Stimulated activated CD4-positive, alpha-beta T cell treated with anti-CD3 and anti-CD28 coated beads, Interleukin-12 subunit alpha, Interleukin-12 subunit beta, amount 100 ng/mL, for 24 hours (primary cell): ENCODE measurements around the gene TAF10.

Source experiments
- DNase-seq, 2 experiments: peaks; one replicate each; pipeline ENCODE4 v3.0.0-alpha.2; 2020; ENCODE audit warnings: low read depth in 2 of 2

Gene TAF10

GRCh38 chr11:6583584-6583983, 28.4 kb downstream of the TAF10 start:
- no peak for DNase-seq

DNA sequence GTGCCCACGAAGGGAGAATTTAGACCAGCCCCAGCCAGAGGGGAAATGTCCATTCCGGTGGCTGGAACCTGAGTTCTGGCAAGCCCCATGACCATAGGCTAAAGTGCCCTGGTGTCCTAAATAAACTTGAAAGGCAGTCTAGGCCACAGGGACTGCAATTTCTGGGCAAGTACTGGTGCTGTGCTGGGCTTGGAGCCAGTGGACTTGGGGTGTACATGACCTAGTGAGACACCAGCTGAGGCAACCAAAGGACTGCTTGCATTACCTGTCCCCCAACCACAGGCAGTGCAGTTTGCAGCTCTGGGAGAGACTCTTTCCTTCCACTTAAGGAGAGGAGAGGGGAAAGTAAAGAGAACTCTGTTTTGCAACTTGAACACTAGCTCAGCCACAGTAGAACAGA, 32.3 kb downstream of the TAF10 start:
- DNase-seq: no peak

DNA sequence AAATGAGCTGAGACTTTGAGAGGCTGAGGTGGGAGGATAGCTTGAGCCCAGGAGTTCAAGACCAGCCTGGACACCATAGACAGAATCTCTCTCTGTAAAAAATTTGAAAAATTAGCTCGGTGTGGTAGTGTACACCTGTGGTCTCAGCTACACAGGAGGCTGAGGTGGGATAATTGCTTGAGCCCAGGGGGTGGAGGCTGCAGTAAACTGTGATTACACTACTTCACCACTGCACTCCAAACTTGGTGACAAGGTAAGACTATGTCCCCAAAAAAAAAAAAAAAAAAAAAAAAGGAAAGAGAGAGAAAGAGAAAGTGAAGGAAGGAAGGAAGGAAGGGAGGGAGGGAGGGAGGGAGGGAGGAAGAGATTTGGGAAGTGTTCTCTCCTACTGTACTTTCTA, 33.9 kb downstream of the TAF10 start:
- DNase-seq: no peak

DNA sequence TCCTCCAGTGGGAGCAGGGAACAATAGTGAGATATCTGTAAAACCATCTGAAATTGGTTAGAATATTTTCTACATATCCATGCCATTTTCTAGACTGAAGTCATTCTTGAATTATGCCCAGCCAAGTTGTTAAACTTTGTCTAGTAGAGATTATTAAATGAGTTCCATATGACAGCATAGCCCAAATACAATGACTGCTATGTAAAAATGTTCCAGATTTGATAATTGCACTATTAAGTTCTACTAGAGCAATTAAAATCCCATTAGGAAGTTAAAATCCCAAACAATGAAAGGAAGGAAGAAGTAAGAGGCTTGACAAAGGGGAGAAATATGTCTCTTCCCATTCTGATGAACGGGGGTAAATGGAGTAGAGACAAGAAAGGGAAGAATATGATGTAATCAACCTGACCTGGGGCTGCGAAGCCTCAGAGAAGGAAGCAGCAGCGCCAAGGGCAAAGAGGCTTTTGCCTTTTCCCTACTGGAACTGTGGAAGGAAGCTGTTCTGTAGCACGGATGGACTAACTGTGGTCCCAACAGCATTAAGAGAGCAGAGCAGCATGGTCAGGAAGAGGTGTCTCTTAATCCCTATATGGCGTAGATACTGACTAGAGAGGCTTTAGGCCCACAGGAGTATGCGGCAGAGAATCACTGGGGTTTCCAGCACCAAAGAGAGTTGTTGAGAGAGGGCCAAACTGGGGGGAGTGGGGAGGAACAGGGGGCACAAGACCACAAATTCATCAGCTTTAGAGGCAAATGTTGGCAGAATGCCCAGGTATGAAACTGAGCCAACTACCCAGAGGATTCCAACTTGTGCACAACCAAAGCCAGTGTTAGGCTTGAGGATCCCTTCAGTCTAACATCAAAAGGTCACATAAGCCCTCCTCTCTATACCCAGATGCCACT, 35.3 kb downstream of the TAF10 start:
- no peak for DNase-seq

DNA sequence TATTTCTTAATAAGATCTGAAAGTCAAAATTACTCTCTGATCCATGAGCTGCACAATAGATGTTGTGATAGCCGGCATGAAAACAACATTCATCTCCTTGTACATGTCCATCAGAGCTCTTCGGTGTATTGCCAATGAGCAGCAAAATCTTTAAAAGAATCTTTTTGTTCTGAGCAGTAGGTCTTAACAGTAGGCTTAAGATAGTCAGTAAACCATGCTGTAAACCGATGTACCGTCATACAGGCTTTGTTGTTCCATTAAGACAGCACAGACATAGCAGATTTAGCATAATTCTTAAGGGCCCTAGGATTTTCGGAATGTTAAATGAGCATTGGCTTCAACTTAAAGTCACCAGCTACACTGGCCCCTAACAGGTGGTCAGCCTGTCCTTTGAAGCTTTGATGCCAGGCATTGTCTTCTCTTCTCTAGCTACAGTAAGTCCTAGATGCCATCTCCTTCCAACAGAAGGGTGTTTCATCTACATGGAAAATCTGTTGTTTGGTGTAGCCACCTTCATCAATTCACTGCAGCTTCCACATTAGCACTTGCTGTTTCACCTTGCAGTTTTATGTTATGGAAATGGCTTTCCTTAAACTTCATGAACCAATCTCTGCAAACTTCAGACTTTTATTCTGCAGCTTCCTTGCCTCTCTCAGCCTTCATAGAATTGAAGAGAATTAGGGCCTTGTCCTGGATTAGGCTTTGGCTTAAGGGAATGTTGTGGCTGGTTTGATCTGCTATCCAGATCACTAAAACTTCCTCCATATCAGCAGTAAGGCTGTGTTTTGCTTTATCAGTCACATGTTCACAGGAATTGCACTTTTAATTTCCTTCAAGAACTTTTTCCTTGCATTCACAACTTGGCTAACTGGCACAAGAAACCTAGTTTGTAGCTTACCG, 37.0 kb downstream of the TAF10 start:
- DNase-seq: no peak

GRCh38 chr11:6572215-6572614, 39.8 kb downstream of the TAF10 start:
- DNase-seq: no peak

DNA sequence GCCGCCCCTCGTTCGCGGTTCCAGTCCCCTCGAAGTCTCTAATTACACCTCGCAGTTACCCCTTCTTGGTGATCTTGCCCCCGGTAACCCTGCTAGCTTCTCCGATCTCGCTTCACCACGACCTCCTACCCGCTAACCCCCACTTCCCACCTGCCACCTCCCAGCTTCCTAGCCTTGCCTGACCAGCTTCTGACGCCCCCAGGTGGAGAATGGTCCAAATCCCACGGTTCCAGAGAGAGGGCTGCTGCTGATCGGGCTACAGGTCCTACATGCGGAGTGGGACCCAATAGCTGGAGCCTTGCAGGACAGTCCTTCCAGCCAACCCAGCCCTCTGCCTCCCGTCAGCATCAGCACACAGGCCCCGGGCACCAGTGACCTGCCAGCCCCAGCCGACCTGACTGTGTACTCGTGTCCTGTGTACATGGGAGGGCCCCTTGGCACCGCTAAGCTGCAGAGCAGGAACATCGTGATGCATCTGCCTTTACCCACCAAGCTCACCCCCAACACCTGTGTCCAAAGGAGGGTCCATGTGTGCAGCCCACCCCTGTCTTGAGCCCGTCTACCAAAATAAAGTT, 40.5 kb downstream of the TAF10 start:
- no peak for DNase-seq

- DNase-seq: no peak
Observed at GRCh38 chr11:6570691-6571427, 41.2 kb downstream of the TAF10 start.

DNA sequence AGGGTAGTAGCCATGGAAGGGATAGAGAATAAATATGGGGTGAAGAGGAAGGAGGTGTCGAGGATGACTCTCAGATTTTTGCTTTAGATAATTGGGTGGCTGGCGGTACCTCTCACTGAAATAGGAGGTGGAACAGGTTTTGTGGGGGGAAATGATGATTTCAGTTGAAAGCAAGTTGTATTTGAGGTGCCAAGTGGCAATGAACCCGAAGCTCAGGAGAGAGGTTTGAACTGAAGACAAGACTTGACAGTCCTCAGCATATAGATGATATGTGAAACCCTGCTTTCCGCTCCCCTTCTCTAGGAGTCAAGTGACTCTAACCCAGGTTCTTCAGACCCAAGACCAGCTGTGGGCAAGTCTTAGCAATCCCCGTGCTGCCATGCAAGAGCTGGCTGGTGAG, 42.3 kb downstream of the TAF10 start:
- no peak for DNase-seq

DNA sequence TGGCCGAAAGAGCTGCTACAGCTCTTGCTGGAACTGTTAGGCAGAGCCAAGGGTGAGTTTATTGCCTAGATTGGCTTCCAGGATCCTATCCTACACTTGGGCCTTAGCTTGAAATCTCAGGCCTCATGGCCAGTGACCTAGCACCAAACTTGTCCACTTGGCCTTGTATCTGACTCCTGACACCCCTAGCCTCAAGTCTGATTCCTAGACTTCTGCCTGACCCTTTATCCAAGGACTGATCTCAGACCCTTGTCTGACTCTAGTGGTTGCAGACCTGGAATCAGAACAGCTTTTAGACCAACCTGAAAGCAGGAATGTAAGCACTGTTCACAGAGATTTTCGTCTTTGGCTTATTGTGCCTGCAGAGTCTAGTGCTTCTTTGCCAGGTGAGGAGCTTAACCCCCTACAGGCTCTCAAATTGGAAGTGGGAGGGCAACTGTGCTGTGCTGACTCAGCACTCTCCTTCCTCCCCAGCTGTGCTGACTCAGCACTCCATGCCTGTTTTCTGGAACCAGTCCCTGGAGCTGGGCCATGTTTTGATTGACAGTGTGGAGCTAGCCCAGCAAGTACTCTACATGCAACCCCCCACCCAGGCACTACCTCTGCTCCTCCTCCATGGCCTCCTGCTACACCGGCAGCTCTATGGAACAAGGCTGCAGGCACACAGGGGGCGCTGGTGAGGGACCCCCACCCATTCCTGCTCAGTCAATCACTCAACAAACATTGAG, 43.7 kb downstream of the TAF10 start:
- DNase-seq: no peak

DNA sequence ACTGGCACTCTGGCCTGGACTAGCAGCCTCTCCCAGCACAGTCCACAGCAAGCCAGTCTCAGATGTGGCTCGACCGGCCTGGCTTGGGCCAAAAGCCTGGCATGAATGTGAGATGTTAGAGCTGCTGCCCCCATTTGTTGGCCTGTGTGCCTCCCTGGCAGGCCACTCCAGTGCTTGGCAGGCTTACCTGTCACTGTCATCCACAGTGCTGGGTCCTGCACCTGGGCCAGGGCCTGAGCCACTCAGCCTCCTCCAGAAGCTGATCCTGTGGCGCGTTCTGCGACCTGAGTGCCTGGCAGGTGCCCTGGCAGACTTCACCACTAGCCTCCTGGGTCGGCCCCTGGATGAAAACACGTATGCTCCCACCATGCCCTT, 44.7 kb downstream of the TAF10 start:
- DNase-seq: no peak

DNA sequence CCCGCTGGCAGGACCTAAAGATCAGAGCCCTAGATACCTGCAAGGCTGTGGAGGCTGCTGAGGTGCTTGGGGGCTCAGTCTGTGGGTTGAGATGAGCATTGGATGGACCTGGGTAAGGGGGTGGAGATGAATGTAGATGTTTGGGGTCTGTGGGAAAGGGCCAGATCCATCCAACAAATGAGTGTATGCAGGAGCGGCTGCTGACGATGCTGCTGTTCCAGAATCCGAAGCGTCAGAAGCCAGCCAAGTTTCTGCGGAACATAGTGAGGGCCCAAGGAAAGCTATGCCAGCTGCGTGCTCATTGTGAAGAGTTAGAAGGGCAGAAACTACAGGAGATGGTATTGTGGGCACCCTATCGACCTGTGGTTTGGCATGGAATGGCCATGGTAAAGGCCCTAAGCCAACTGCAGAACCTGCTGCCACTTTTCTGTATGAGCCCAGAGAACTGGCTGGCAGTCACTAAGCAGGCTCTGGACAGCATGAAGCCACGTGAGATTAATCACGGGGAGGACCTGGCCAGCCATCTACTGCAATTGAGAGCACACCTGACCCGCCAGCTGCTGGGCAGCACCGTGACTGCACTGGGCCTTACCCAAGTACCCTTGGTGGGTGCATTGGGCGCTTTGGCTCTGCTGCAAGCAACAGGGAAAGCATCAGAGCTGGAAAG, 45.2 kb downstream of the TAF10 start:
- no peak for DNase-seq

DNA sequence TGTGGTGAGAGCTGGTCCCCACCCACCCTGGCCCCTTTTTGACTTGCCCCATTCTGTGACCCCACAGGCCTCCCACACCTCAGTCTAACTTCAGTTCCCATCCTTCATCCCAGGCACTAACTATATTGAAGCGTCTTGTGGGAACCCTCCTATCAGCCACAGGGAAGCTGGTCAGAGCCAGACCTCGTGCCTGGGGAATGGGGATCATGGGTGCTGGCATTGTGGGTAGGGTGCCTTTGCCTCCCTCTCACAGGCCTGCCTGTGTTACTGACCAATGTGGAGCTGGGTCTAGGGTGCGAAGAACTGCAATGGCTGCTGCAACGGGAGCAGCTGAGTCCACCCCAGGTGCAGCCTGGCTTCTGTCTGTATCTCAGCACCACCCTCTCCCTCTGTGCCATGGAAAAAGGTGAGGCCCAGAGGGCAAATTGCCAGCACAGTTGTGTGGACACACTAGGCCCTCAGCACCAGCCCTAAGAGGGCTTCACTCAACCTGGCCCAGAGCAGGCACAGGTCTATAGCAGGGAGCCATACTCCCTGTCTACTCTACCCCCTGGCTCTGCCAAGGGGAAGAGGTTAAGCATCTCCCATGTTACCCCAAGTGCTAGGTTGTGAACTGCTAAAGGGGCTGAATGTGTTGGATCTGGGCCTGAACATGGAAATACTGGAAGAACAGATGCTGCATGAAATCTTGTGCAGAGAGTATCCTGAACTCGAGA, 45.9 kb downstream of the TAF10 start:
- DNase-seq: no peak

DNA sequence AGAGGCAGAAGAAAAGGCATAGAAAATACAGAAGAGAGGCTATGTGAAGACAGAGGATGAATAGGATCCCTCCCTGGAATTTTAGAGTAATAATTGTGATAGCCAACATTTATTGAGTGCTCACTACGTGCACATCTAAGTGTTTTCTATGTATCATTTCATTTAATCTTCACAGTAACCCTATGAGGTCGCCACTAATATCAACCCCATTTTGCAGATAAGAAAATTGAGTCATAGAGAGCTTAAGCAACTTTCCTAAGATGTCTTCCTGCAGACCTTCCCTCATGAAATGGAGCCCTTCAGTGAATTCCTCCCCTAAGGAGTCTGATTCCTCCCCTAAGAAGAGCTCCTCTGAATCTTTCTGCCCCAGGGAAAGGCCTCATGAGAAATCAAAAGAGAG, 46.7 kb downstream of the TAF10 start:
- no peak for DNase-seq

DNA sequence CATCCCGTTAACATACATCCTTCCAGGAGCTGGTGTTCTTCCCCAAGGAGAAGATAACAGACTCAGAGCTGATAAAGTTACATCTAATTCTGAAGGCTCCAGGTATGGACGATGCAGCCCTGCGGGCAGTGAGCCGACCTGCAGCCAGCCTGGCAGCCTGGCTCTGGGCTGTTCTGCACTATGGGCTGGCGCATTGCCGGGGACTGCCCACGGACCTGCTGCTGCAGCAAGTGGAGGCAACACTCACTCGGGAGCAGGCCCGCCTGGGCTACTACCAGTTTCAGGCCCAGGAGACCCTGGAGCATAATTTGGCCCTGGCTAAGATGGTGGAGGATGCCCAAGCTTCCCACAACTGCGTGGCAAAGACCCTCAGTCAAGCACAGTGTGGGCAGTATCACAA, 48.3 kb downstream of the TAF10 start:
- DNase-seq: no peak

DNA sequence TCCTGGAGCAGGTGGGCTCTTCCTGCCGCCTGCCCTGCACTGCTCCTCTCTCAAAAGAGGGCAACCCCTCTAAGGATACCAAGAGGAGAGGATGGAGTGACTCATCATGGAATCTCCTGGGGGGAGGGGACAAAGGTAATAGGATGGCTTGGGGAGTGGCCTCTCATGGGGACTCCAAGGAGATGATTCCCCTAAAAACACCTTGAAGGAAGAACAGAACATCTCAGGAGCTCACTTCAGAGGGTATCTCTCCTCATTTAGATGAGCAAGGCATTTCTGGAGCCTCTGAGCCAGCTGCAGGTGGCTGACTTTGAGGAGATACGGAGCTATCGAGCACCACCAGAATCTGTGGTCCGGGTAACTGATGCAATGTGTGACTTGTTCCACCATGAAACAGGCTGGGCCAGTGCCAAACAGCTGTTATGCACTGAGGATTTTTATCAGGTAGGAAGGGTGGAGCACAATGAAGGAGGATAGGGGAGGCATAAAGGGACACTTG, 48.8 kb downstream of the TAF10 start:
- DNase-seq: no peak

DNA sequence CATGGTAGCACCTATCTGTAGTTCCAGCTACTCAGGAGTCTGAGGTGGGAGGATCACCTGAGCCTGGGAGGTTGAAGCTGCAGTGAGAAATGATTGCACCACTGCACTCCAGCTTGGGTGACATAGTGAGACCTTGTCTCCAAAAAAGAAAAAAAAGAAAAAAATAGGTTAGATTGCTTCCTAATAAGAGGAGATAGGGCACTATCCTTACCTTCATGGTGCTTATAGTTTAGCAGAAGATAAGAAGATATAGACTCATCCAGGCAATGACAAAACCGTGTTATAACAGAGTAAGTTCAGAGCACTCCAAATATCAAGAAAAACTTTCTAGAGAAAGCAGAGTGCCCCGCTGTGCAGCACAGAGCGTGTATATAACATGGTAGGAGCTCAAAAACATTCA, 50.7 kb downstream of the TAF10 start:
- DNase-seq: no peak
